ENCODE results near the gene BAHCC1.

GRCh38 chr17:81382851-81383250 lies 12.4 kb upstream of the BAHCC1 start:
- TF ChIP-seq GATA2 (IDR thresholded peaks at IDR 0.05; ENCODE audit: low read depth, low read length) (no peak), GATA3 (IDR thresholded peaks at IDR 0.05; ENCODE audit: low read depth, low read length) (no peak)

Data from SH-SY5Y (cell line).